Activated naive CD4-positive, alpha-beta T cell treated with anti-CD3 and anti-CD28 coated beads, Interleukin-2, amount 10 ng/mL, durations not matched to agents 7 days and 5 days (primary cell): ENCODE results near the gene SYNJ2.

Source experiments
- CTCF ChIA-PET: fragments of 350-600 bp; sonication (Branson Sonifier 250); formaldehyde crosslinking; loops from one replicate; lab custom pipeline; 2021; ENCODE audit warnings: antibody characterized with exemption; lab: Charles Lee
- DNase-seq: peaks from one replicate; pipeline ENCODE4 v3.0.0-alpha.2; 2020
- H3K27ac Mint-ChIP-seq: one replicate; pipeline ENCODE4 v1.8.0; 2021; ENCODE audit warnings: mild to moderate bottlenecking, moderate library complexity, mixed read lengths
- H3K27me3 Mint-ChIP-seq: one replicate; pipeline ENCODE4 v1.8.0; 2021; ENCODE audit warnings: mild to moderate bottlenecking, mixed read lengths
- H3K36me3 Mint-ChIP-seq: one replicate; pipeline ENCODE4 v1.8.0; 2021; ENCODE audit warnings: mixed read lengths
- H3K4me1 Mint-ChIP-seq: one replicate; pipeline ENCODE4 v1.8.0; 2021; ENCODE audit warnings: mixed read lengths
- H3K4me3 Mint-ChIP-seq: one replicate; pipeline ENCODE4 v1.8.0; 2021; ENCODE audit warnings: mild to moderate bottlenecking, moderate library complexity, mixed read lengths
- H3K9me3 Mint-ChIP-seq: one replicate; pipeline ENCODE4 v1.8.0; 2021; ENCODE audit warnings: mixed read lengths

The SYNJ2 gene

GRCh38 chr6:157981132-157981394 is 600 bp upstream of the SYNJ2 start:
- peaks cover 61% of the 10 kb centered on the region for H3K4me1 Mint-ChIP-seq
- CTCF ChIA-PET = interaction anchor here (1.6 to 5.5 kb wide), 3 partner anchors 29 to 217 kb away, joined by 3 to 34 read pairs (median 4); no protein-coding TSS in a partner anchor
- no peaks in the 10 kb centered on the region for H3K9me3 Mint-ChIP-seq
- peak overlapping the region; percentile 94 for H3K4me3 Mint-ChIP-seq
- no peak for DNase-seq
- H3K36me3 Mint-ChIP-seq = peaks cover 5% of the 10 kb centered on the region
- H3K27ac Mint-ChIP-seq = peak overlapping the region; percentile 70
- H3K27me3 Mint-ChIP-seq = peaks cover 50% of the 10 kb centered on the region

GRCh38 chr6:157982102-157982562 is 469 bp downstream of the SYNJ2 start:
- peaks cover 67% of the 10 kb centered on the region for H3K4me1 Mint-ChIP-seq

GRCh38 chr6:157982563-157983405 is 1.1 kb downstream of the SYNJ2 start:
- CTCF ChIA-PET = interaction anchor here (1.0 to 5.5 kb wide), 6 partner anchors 21 to 89 kb away, joined by 3 to 34 read pairs (median 5); no protein-coding TSS in a partner anchor
- DNase-seq = peak; percentile 33

More at GRCh38 chr6:157982102-157982562, 469 bp downstream of the SYNJ2 start:
- peak; percentile 55 for DNase-seq
- Mint-ChIP-seq H3K4me3 (peak overlapping the region; percentile 94), H3K27ac (peak overlapping the region; percentile 88), H3K36me3 (peaks cover 5% of the 10 kb centered on the region), H3K27me3 (peaks cover 39% of the 10 kb centered on the region), H3K9me3 (no peaks in the 10 kb centered on the region)
- CTCF ChIA-PET = interaction anchor here (0.6 to 5.5 kb wide), 11 partner anchors 12 to 218 kb away, joined by 3 to 34 read pairs (median 4); no protein-coding TSS in a partner anchor

GRCh38 chr6:157983406-157984119 is 1.9 kb downstream of the SYNJ2 start:
- CTCF ChIA-PET = interaction anchor here (2.1 to 5.5 kb wide), 4 partner anchors 37 to 88 kb away, joined by 5 to 34 read pairs (median 9); no protein-coding TSS in a partner anchor
- DNase-seq = no peak
- H3K36me3 Mint-ChIP-seq = peaks cover 7% of the 10 kb centered on the region
- H3K4me3 Mint-ChIP-seq = peak overlapping the region; percentile 94
- H3K27ac Mint-ChIP-seq = peak overlapping the region; percentile 88
- H3K4me1 Mint-ChIP-seq = peaks cover 71% of the 10 kb centered on the region
- no peaks in the 10 kb centered on the region for H3K9me3 Mint-ChIP-seq
- peaks cover 25% of the 10 kb centered on the region for H3K27me3 Mint-ChIP-seq

More at GRCh38 chr6:157982563-157983405, 1.1 kb downstream of the SYNJ2 start:
- peak overlapping the region; percentile 88 for H3K27ac Mint-ChIP-seq
- H3K36me3 Mint-ChIP-seq = peaks cover 5% of the 10 kb centered on the region
- H3K9me3 Mint-ChIP-seq = no peaks in the 10 kb centered on the region
- peak overlapping the region; percentile 94 for H3K4me3 Mint-ChIP-seq
- H3K27me3 Mint-ChIP-seq = peaks cover 33% of the 10 kb centered on the region
- peaks cover 67% of the 10 kb centered on the region for H3K4me1 Mint-ChIP-seq

- Mint-ChIP-seq H3K9me3 (no peaks in the 10 kb centered on the region), H3K36me3 (peaks cover 9% of the 10 kb centered on the region), H3K27ac (peak overlapping the region; percentile 58), H3K27me3 (peaks cover 20% of the 10 kb centered on the region), H3K4me3 (peak overlapping the region; percentile 60), H3K4me1 (peaks cover 74% of the 10 kb centered on the region)
- DNase-seq = no peak
- CTCF ChIA-PET = interaction anchor here (2.2 to 5.5 kb wide), 3 partner anchors 37 to 88 kb away, joined by 5 to 34 read pairs (median 13); no protein-coding TSS in a partner anchor
Observed at GRCh38 chr6:157984128-157984527, 2.5 kb downstream of the SYNJ2 start.

GRCh38 chr6:157984686-157985225 is 3.1 kb downstream of the SYNJ2 start:
- no peak overlapping the region for H3K27ac Mint-ChIP-seq
- H3K27me3 Mint-ChIP-seq = peaks cover 14% of the 10 kb centered on the region
- peaks cover 9% of the 10 kb centered on the region for H3K36me3 Mint-ChIP-seq
- DNase-seq = no peak
- H3K9me3 Mint-ChIP-seq = no peaks in the 10 kb centered on the region
- CTCF ChIA-PET = interaction anchor here (0.6 to 5.5 kb wide), 4 partner anchors 38 to 87 kb away, joined by 3 to 34 read pairs (median 9); no protein-coding TSS in a partner anchor
- peak overlapping the region; percentile 60 for H3K4me3 Mint-ChIP-seq
- H3K4me1 Mint-ChIP-seq = peaks cover 74% of the 10 kb centered on the region

GRCh38 chr6:157985378-157986155 is 3.9 kb downstream of the SYNJ2 start:
- peaks cover 74% of the 10 kb centered on the region for H3K4me1 Mint-ChIP-seq
- peaks cover 10% of the 10 kb centered on the region for H3K36me3 Mint-ChIP-seq
- no peak overlapping the region for H3K4me3 Mint-ChIP-seq
- no peak for DNase-seq
- H3K27me3 Mint-ChIP-seq = peaks cover 9% of the 10 kb centered on the region
- no peaks in the 10 kb centered on the region for H3K9me3 Mint-ChIP-seq
- H3K27ac Mint-ChIP-seq = no peak overlapping the region
- CTCF ChIA-PET = no interaction called here

GRCh38 chr6:157987788-157988699 is 6.4 kb downstream of the SYNJ2 start:
- Mint-ChIP-seq H3K9me3 (no peaks in the 10 kb centered on the region), H3K4me1 (peaks cover 71% of the 10 kb centered on the region), H3K27me3 (no peaks in the 10 kb centered on the region), H3K36me3 (peaks cover 18% of the 10 kb centered on the region), H3K4me3 (no peak overlapping the region), H3K27ac (no peak overlapping the region)
- no peak for DNase-seq
- CTCF ChIA-PET = interaction anchor here (3.6 kb wide), 1 partner anchor 38 kb away, joined by 14 read pairs; no protein-coding TSS in a partner anchor

- Mint-ChIP-seq H3K27me3 (no peaks in the 10 kb centered on the region), H3K4me1 (peaks cover 70% of the 10 kb centered on the region), H3K9me3 (no peaks in the 10 kb centered on the region), H3K4me3 (no peak overlapping the region), H3K36me3 (peaks cover 15% of the 10 kb centered on the region), H3K27ac (no peak overlapping the region)
- DNase-seq = no peak
- CTCF ChIA-PET = interaction anchor here (3.6 kb wide), 1 partner anchor 37 kb away, joined by 14 read pairs; no protein-coding TSS in a partner anchor
Observed at GRCh38 chr6:157988700-157989063, 7.0 kb downstream of the SYNJ2 start.

- DNase-seq = peak; percentile 31
- Mint-ChIP-seq H3K9me3 (no peaks in the 10 kb centered on the region), H3K4me1 (peaks cover 68% of the 10 kb centered on the region), H3K27me3 (no peaks in the 10 kb centered on the region), H3K27ac (peak overlapping the region; percentile 88), H3K36me3 (peaks cover 18% of the 10 kb centered on the region), H3K4me3 (peak overlapping the region; percentile 65)
- CTCF ChIA-PET = interaction anchor here (3.6 kb wide), 1 partner anchor 36 kb away, joined by 14 read pairs; no protein-coding TSS in a partner anchor
Observed at GRCh38 chr6:157989541-157990289, 8.1 kb downstream of the SYNJ2 start.

- CTCF ChIA-PET = interaction anchor here (3.6 kb wide), 1 partner anchor 36 kb away, joined by 14 read pairs; no protein-coding TSS in a partner anchor
- DNase-seq = peak; percentile 64
- H3K4me1 Mint-ChIP-seq = peaks cover 62% of the 10 kb centered on the region
- H3K36me3 Mint-ChIP-seq = peaks cover 20% of the 10 kb centered on the region
- H3K27ac Mint-ChIP-seq = peak overlapping the region; percentile 88
- H3K9me3 Mint-ChIP-seq = no peaks in the 10 kb centered on the region
- peak overlapping the region; percentile 65 for H3K4me3 Mint-ChIP-seq
- no peaks in the 10 kb centered on the region for H3K27me3 Mint-ChIP-seq
Observed at GRCh38 chr6:157990321-157991066, 8.8 kb downstream of the SYNJ2 start.
